Astrocyte (in vitro differentiated cells and primary cell): ENCODE measurements around the gene LDLRAD4. TPM values are rescaled to one million over a fixed set of nuclear protein-coding genes. Genes with fewer than 3 reads are reported as not detected.

Experiments used
- DNase-seq: peaks from one replicate; pipeline ENCODE4 v3.0.0-alpha.2; 2010; ENCODE audit warnings: low read depth
- FAIRE-seq: peaks from 2 replicates; lab custom pipeline; 2011; peaks lifted over from hg19 to GRCh38; lab: Jason Lieb, UNC
- H2AFZ ChIP-seq: 2 replicates; pipeline ENCODE4 v1.6.0; 2012; ENCODE audit warnings: low read depth, low read length, inconsistent platforms
- H3K27ac ChIP-seq: 2 replicates; pipeline ENCODE4 v1.5.1; 2011; ENCODE audit warnings: low read depth, low read length, inconsistent platforms
- H3K27me3 ChIP-seq: 2 replicates; pipeline ENCODE4 v1.6.0; 2011; ENCODE audit warnings: low read length, inconsistent platforms; ENCODE audit not compliant: insufficient read depth
- H3K36me3 ChIP-seq: 2 replicates; pipeline ENCODE4 v1.5.1; 2011; ENCODE audit warnings: low read length, inconsistent platforms; ENCODE audit not compliant: insufficient read depth
- H3K4me1 ChIP-seq: 2 replicates; pipeline ENCODE4 v1.5.1; 2011; ENCODE audit warnings: low read length, inconsistent platforms; ENCODE audit not compliant: insufficient read depth
- H3K4me2 ChIP-seq: 2 replicates; pipeline ENCODE4 v1.6.0; 2012; ENCODE audit warnings: low read length, inconsistent platforms
- H3K4me3 ChIP-seq: 2 replicates; pipeline ENCODE4 v1.5.1; 2011; ENCODE audit warnings: low read depth, mild to moderate bottlenecking, low read length, inconsistent platforms; ENCODE audit not compliant: insufficient read depth
- H3K79me2 ChIP-seq: 2 replicates; pipeline ENCODE4 v1.6.0; 2012; ENCODE audit warnings: mild to moderate bottlenecking, low read length, inconsistent platforms; ENCODE audit not compliant: insufficient read depth
- H3K9ac ChIP-seq: 2 replicates; pipeline ENCODE4 v1.6.0; 2012; ENCODE audit warnings: mild to moderate bottlenecking, low read length, inconsistent platforms
- H3K9me3 ChIP-seq: 2 replicates; pipeline ENCODE4 v1.5.1; 2012; ENCODE audit warnings: low read depth, mild to moderate bottlenecking, low read length, inconsistent platforms; ENCODE audit not compliant: insufficient read depth
- H4K20me1 ChIP-seq: 2 replicates; pipeline ENCODE4 v1.6.0; 2012; ENCODE audit warnings: low read length, inconsistent platforms; ENCODE audit not compliant: insufficient read depth
- H3K27ac Mint-ChIP-seq: one replicate; pipeline ENCODE4 v1.8.0; 2021; ENCODE audit warnings: mild to moderate bottlenecking, mixed read lengths; ENCODE audit not compliant: unreplicated experiment
- H3K27me3 Mint-ChIP-seq: one replicate; pipeline ENCODE4 v1.8.0; 2021; ENCODE audit warnings: low read depth, mixed read lengths; ENCODE audit not compliant: unreplicated experiment
- H3K36me3 Mint-ChIP-seq: one replicate; pipeline ENCODE4 v1.8.0; 2021; ENCODE audit warnings: low read depth, mixed read lengths; ENCODE audit not compliant: unreplicated experiment
- H3K4me1 Mint-ChIP-seq: one replicate; pipeline ENCODE4 v1.8.0; 2021; ENCODE audit warnings: low read depth, mixed read lengths; ENCODE audit not compliant: unreplicated experiment
- H3K4me3 Mint-ChIP-seq: one replicate; pipeline ENCODE4 v1.8.0; 2021; ENCODE audit warnings: mild to moderate bottlenecking, moderate library complexity, mixed read lengths; ENCODE audit not compliant: unreplicated experiment
- H3K9me3 Mint-ChIP-seq: one replicate; pipeline ENCODE4 v1.8.0; 2021; ENCODE audit warnings: mild to moderate bottlenecking, mixed read lengths; ENCODE audit not compliant: unreplicated experiment
- EZH2 ChIP-seq: IDR thresholded peaks from 2 replicates; pipeline ENCODE4 v1.6.1; 2012; ENCODE audit warnings: mild to moderate bottlenecking, low read length, inconsistent platforms; ENCODE audit not compliant: insufficient read depth
- total RNA-seq: library from RNA; stranded (reverse); gene quantifications from 2 replicates; pipeline ENCODE4 v1.2.1, GENCODE V29; 2021
- TF ChIP-seq, protein P1 (sequence below): IDR thresholded peaks from 2 replicates; pipeline ENCODE4 v1.5.1; 2011; ENCODE audit warnings: low read depth, mild to moderate bottlenecking, inconsistent platforms, low read length, moderate library complexity; ENCODE audit not compliant: insufficient read depth

The LDLRAD4 gene
- total RNA-seq, 1 donor from 2014 or later, result 26.0 TPM

DNA sequence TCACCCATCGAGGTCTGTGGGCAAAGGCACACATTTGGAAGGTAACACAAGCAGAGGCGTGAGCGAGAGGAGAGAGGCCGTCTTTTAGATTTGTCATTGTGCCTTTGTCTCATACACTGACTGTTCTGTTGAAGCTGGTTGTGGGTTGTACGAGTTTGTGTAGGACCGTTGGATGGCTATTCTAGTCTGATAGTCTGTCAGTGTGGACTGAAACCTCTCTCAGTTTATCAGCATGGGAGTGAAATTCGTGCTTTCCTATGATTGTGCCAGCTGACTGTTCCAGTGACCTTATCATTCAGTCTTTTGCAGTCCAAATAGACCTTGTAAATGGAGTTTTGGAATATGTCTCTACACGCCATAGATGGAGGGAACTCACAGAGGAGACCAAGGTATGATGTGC is 143.5 kb downstream of the LDLRAD4 start:
- no peak for TF ChIP-seq EZH2
- TF ChIP-seq, protein P1, sequence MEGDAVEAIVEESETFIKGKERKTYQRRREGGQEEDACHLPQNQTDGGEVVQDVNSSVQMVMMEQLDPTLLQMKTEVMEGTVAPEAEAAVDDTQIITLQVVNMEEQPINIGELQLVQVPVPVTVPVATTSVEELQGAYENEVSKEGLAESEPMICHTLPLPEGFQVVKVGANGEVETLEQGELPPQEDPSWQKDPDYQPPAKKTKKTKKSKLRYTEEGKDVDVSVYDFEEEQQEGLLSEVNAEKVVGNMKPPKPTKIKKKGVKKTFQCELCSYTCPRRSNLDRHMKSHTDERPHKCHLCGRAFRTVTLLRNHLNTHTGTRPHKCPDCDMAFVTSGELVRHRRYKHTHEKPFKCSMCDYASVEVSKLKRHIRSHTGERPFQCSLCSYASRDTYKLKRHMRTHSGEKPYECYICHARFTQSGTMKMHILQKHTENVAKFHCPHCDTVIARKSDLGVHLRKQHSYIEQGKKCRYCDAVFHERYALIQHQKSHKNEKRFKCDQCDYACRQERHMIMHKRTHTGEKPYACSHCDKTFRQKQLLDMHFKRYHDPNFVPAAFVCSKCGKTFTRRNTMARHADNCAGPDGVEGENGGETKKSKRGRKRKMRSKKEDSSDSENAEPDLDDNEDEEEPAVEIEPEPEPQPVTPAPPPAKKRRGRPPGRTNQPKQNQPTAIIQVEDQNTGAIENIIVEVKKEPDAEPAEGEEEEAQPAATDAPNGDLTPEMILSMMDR, result no peak
- Mint-ChIP-seq H3K27me3 (peaks cover 3% of the 10 kb centered on the region), H3K36me3 (peaks cover 11% of the 10 kb centered on the region), H3K27ac (no peak overlapping the region), H3K4me3 (no peak overlapping the region), H3K9me3 (peaks cover 9% of the 10 kb centered on the region), H3K4me1 (peaks cover 6% of the 10 kb centered on the region)
- Histone ChIP-seq H3K9me3 (no peaks in the 10 kb centered on the region), H3K79me2 (no peaks in the 10 kb centered on the region), H3K36me3 (no peaks in the 10 kb centered on the region), H3K4me2 (no peak overlapping the region), H3K4me3 (no peak overlapping the region), H3K9ac (no peak overlapping the region), H4K20me1 (no peaks in the 10 kb centered on the region), H3K27ac (no peak overlapping the region), H2AFZ (no peak overlapping the region), H3K27me3 (peaks cover 7% of the 10 kb centered on the region), H3K4me1 (no peaks in the 10 kb centered on the region)
- no peak for FAIRE-seq
- DNase-seq, result no peak

DNA sequence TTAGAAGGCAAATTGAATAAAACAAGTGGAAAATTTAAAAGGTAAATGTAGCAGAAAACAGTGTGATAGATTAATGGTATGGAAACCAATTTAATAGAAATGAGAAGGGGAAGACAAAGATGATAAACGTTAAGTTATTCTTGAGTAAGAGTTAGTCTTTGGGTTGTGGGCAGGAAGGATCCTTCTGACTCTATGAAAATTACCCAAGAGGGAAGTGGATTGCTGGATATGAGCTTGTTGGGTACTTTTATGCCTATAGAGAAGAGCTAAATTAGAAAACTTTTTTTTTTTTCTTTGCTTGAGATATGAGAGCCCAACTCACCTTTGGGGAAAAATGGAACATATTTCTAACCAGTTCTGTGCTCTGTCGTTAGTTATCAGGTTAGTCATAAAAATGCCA is 144.0 kb downstream of the LDLRAD4 start:
- Histone ChIP-seq H3K27me3 (peaks cover 7% of the 10 kb centered on the region), H3K9ac (no peak overlapping the region), H2AFZ (no peak overlapping the region), H3K4me3 (no peak overlapping the region), H3K79me2 (no peaks in the 10 kb centered on the region), H3K27ac (no peak overlapping the region), H3K36me3 (no peaks in the 10 kb centered on the region), H3K4me2 (no peak overlapping the region), H3K4me1 (no peaks in the 10 kb centered on the region), H4K20me1 (no peaks in the 10 kb centered on the region), H3K9me3 (no peaks in the 10 kb centered on the region)
- FAIRE-seq (no peak), DNase-seq (no peak)
- H3K36me3 Mint-ChIP-seq, result peaks cover 8% of the 10 kb centered on the region
- H3K27ac Mint-ChIP-seq, result no peak overlapping the region
- TF ChIP-seq EZH2, result no peak
- TF ChIP-seq, protein P1, result no peak
- H3K9me3 Mint-ChIP-seq, result peaks cover 6% of the 10 kb centered on the region
- H3K4me3 Mint-ChIP-seq, result no peak overlapping the region
- H3K27me3 Mint-ChIP-seq, result peaks cover 3% of the 10 kb centered on the region
- H3K4me1 Mint-ChIP-seq, result peaks cover 6% of the 10 kb centered on the region

DNA sequence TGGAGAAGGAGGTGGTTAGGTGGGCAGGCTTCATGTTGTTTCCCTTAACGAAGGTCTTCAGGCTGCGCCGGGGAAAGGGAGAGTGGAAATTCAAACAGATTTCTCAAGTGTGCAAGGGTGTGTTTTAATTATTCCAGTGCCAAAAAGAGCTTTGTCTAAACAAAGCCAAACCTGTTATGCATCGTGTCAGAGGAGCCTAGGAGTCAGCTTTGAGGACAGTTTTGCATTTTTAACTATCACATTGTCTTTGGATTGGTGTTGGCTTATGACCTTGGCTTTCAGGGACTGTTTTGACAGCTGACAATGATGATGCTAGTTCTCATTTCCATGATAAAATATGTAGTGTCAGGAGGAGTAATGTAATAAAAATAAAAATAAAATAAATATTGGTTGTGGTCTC is 144.8 kb downstream of the LDLRAD4 start:
- H3K4me1 Mint-ChIP-seq, result peaks cover 6% of the 10 kb centered on the region
- H3K9ac ChIP-seq, result no peak overlapping the region
- H3K4me3 Mint-ChIP-seq, result no peak overlapping the region
- no peaks in the 10 kb centered on the region for H3K79me2 ChIP-seq
- no peak overlapping the region for H3K27ac Mint-ChIP-seq
- TF ChIP-seq, protein P1, result no peak
- TF ChIP-seq EZH2, result no peak
- peaks cover 3% of the 10 kb centered on the region for H3K27me3 Mint-ChIP-seq
- H3K4me1 ChIP-seq, result no peaks in the 10 kb centered on the region
- H3K27me3 ChIP-seq, result peaks cover 7% of the 10 kb centered on the region
- H3K36me3 ChIP-seq, result no peaks in the 10 kb centered on the region
- H3K27ac ChIP-seq, result no peak overlapping the region
- FAIRE-seq, result no peak
- no peak overlapping the region for H3K4me3 ChIP-seq
- no peaks in the 10 kb centered on the region for H4K20me1 ChIP-seq
- no peaks in the 10 kb centered on the region for H3K9me3 ChIP-seq
- peaks cover 6% of the 10 kb centered on the region for H3K9me3 Mint-ChIP-seq
- peaks cover 8% of the 10 kb centered on the region for H3K36me3 Mint-ChIP-seq
- no peak overlapping the region for H3K4me2 ChIP-seq
- no peak for DNase-seq
- H2AFZ ChIP-seq, result no peak overlapping the region
